OCI-LY3 (cell line): Measurements from ENCODE around the gene RASL10A.

ENCODE experiments used
- CTCF ChIP-seq: fragments of 200-600, 300-600 bp; sonication (generic); IDR thresholded peaks from 2 replicates; pipeline ENCODE4 v1.5.1; 2014; ENCODE audit warnings: antibody characterized with exemption, low read length, low read depth
- EZH2phosphoT487 ChIP-seq: fragments of 200-600 bp; shearing (Covaris generic); IDR thresholded peaks from 2 replicates; pipeline ENCODE4 v1.6.1; 2018; ENCODE audit warnings: antibody characterized with exemption, mixed run types, low read depth

- no peak for TF ChIP-seq CTCF
- TF ChIP-seq EZH2phosphoT487: no peak
These were observed 7.8 kb downstream of the RASL10A start for GRCh38 chr22:29307596-29308147.
